Uterus (tissue), 4 donors: ENCODE data around the gene CEBPE. TPM values are rescaled to one million over a fixed set of nuclear protein-coding genes. Genes with fewer than 3 reads are reported as not detected.
A peak's percentile ranks its signal among the peaks of the same experiment; 100 is the strongest.

Experiments
- DNase-seq, 2 donors: peaks; one replicate each; pipeline ENCODE4 v3.0.0-alpha.2; 2019 to 2020
- H3K27ac ChIP-seq, 2 donors: fragments of 200-600 bp; sonication (generic); 1 replicate in 1 of 2; 2 replicates in 1 of 2; pipeline ENCODE4 v1.5.1; 2016 to 2018
- H3K27me3 ChIP-seq, 2 donors: fragments of 200-600 bp; sonication (generic); one replicate each; pipeline ENCODE4 v1.5.1; 2018 to 2019; ENCODE audit warnings: control low read depth in 1 of 2
- H3K36me3 ChIP-seq, 2 donors: fragments of 200-600 bp; sonication (generic); one replicate each; pipeline ENCODE4 v1.5.1; 2019; ENCODE audit warnings: control low read depth in 1 of 2
- H3K4me1 ChIP-seq, 2 donors: fragments of 200-600 bp; sonication (generic); one replicate each; pipeline ENCODE4 v1.5.1; 2018 to 2019; ENCODE audit warnings: control low read depth in 1 of 2
- H3K4me3 ChIP-seq, 2 donors: fragments of 200-600 bp; sonication (generic); 1 replicate in 1 of 2; 2 replicates in 1 of 2; pipeline ENCODE4 v1.5.1; 2018 to 2019; ENCODE audit warnings: mild to moderate bottlenecking in 1 of 2
- H3K9me3 ChIP-seq, 2 donors: fragments of 200-600 bp; sonication (generic); one replicate each; pipeline ENCODE4 v1.5.1; 2019; ENCODE audit warnings: control low read depth in 1 of 2
- CTCF ChIP-seq, 4 experiments: fragments of 200-600 bp in 2 of 4; fragments of 450-650 bp in 2 of 4; sonication (generic) in 2 of 4; IDR thresholded peaks; one replicate each; pipeline ENCODE4 v1.5.1; 2016 to 2019; ENCODE audit warnings: antibody characterized with exemption in 4 of 4, mild to moderate bottlenecking in 2 of 4, moderate library complexity in 1 of 4
- POLR2A ChIP-seq, 2 donors: fragments of 450-650 bp; IDR thresholded peaks; one replicate each; pipeline ENCODE4 v1.6.1; 2016; ENCODE audit warnings: antibody characterized with exemption in 2 of 2, mild to moderate bottlenecking in 1 of 2, moderate library complexity in 1 of 2
- intact Hi-C: fragments of 100-400 bp; cut with DNase I; formaldehyde crosslinking; loops from one replicate; pipeline ENCODE4 v1.15.1; 2023; ENCODE audit warnings: low total_unique reads
- total RNA-seq, 4 donors: library from RNA; depleted of rRNA in 3 of 4; stranded (reverse); fragments of >200 nt in 3 of 4; gene quantifications; one replicate each; pipeline versions ENCODE4 v1.1.0 to v1.2.4, GENCODE V29; 2014 to 2023
- donor health status: DM: yes; HTN: yes; CAD: no.

Gene CEBPE
- total RNA-seq, 4 donors from 2014 or later, result not detected

GRCh38 chr14:23158779-23159178 is 39.7 kb upstream of the CEBPE start:
- Histone ChIP-seq H3K36me3 (no peaks in the 10 kb centered on the region), H3K4me1 (peaks cover 3 to 11% of the 10 kb centered on the region in 2 donors), H3K27ac (peak overlapping the region; percentile 6 to 32), H3K27me3 (no peaks in the 10 kb centered on the region), H3K4me3 (no peak overlapping the region), H3K9me3 (no peaks in the 10 kb centered on the region)
- no peak for DNase-seq
- TF ChIP-seq CTCF (IDR thresholded peaks at IDR 0.05) (no peak), POLR2A (IDR thresholded peaks at IDR 0.05) (no peak)
- intact Hi-C loops, result no loop called here

GRCh38 chr14:23154964-23155587 is 36.0 kb upstream of the CEBPE start:
- DNase-seq, result peak; percentile 83 to 92
- no peaks in the 10 kb centered on the region for H3K9me3 ChIP-seq
- TF ChIP-seq POLR2A (IDR thresholded peaks at IDR 0.05) (peak in 1 of 2 donors; percentile 32), CTCF (IDR thresholded peaks at IDR 0.05) (no peak)
- no peaks in the 10 kb centered on the region for H3K36me3 ChIP-seq
- intact Hi-C loops, result no loop called here
- H3K4me3 ChIP-seq, result peak overlapping the region in 1 of 2 donors; percentile 2
- H3K27ac ChIP-seq, result peak overlapping the region; percentile 96
- H3K27me3 ChIP-seq, result no peaks in the 10 kb centered on the region
- peaks cover 19 to 22% of the 10 kb centered on the region in 2 donors for H3K4me1 ChIP-seq

GRCh38 chr14:23153851-23154796 is 35.1 kb upstream of the CEBPE start:
- intact Hi-C loops, result no loop called here
- Histone ChIP-seq H3K36me3 (no peaks in the 10 kb centered on the region), H3K9me3 (no peaks in the 10 kb centered on the region), H3K27ac (peak overlapping the region; percentile 96), H3K4me1 (peaks cover 19 to 27% of the 10 kb centered on the region in 2 donors), H3K4me3 (peak overlapping the region; percentile 1 to 26), H3K27me3 (no peaks in the 10 kb centered on the region)
- TF ChIP-seq CTCF (IDR thresholded peaks at IDR 0.05), result no peak
- TF ChIP-seq POLR2A (IDR thresholded peaks at IDR 0.05), result peak in 1 of 2 donors; percentile 33
- DNase-seq, result peak; percentile 95 to 97

GRCh38 chr14:23151342-23151741 is 32.3 kb upstream of the CEBPE start:
- TF ChIP-seq POLR2A (IDR thresholded peaks at IDR 0.05) (no peak), CTCF (IDR thresholded peaks at IDR 0.05) (no peak)
- no peak for DNase-seq

GRCh38 chr14:23149745-23150144 is 30.7 kb upstream of the CEBPE start:
- H3K27me3 ChIP-seq, result no peaks in the 10 kb centered on the region

More at GRCh38 chr14:23151342-23151741, 32.3 kb upstream of the CEBPE start:
- Histone ChIP-seq H3K27ac (peak overlapping the region; percentile 96), H3K4me1 (peaks cover 19 to 40% of the 10 kb centered on the region in 2 donors), H3K9me3 (no peaks in the 10 kb centered on the region), H3K36me3 (no peaks in the 10 kb centered on the region), H3K4me3 (no peak overlapping the region), H3K27me3 (no peaks in the 10 kb centered on the region)
- intact Hi-C loops, result no loop called here

More at GRCh38 chr14:23149745-23150144, 30.7 kb upstream of the CEBPE start:
- no peak for TF ChIP-seq POLR2A (IDR thresholded peaks at IDR 0.05)
- no peak for TF ChIP-seq CTCF (IDR thresholded peaks at IDR 0.05)
- Histone ChIP-seq H3K4me1 (peaks cover 12 to 37% of the 10 kb centered on the region in 2 donors), H3K4me3 (no peak overlapping the region), H3K36me3 (no peaks in the 10 kb centered on the region), H3K27ac (peak overlapping the region; percentile 96), H3K9me3 (no peaks in the 10 kb centered on the region)
- no peak for DNase-seq
- intact Hi-C loops, result no loop called here
